Upper lobe of left lung (tissue), 4 donors: ENCODE results near the gene FCGR3B.
"Not testable (repeated sequence)": the region's sequence is repeated elsewhere in the genome, so short reads cannot be mapped to it uniquely, and the experiment has no call there.

ENCODE experiments used
- CTCF ChIP-seq, 6 experiments: fragments of 450-650 bp in 4 of 6; fragments of 200-600 bp in 2 of 6; sonication (generic) in 2 of 6; IDR thresholded peaks; one replicate each; pipeline ENCODE4 v1.5.1; 2016 to 2019; ENCODE audit warnings: antibody characterized with exemption in 6 of 6
- POLR2A ChIP-seq, 4 donors: fragments of 450-650 bp; IDR thresholded peaks; one replicate each; pipeline ENCODE4 v1.5.1; 2016 to 2017; ENCODE audit warnings: antibody characterized with exemption in 4 of 4, mild to moderate bottlenecking in 2 of 4

DNA sequence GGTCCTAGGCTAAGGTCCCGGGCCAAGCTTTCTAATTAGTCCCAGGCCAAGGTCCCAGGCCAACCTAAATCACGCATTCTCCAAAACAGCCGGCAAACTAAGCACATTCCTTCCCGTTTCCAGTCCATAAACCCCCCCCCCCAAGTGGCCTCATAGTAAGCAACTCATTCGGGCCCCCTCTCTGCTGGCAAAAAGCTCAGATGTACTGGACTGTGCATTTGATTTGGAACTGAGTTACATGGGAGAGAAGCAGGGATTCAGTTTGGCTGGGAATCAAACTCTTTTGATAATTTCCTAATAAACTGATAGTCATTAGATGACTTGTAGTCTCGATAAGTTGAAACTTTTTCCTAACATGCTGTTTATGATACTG, 17.8 kb downstream of the FCGR3B start:
- not testable (repeated sequence) for TF ChIP-seq CTCF, POLR2A (IDR thresholded peaks at IDR 0.05)
